IPS-18a (cell line): ENCODE data around the gene ANO2.
"Not testable (repeated sequence)": the region's sequence is repeated elsewhere in the genome, so short reads cannot be mapped to it uniquely, and the experiment has no call there.

Experiments
- H3K27ac ChIP-seq: one replicate; pipeline ENCODE4 v1.5.1; 2013; ENCODE audit warnings: low read length
- H3K27me3 ChIP-seq: one replicate; pipeline ENCODE4 v1.6.1; 2013; ENCODE audit warnings: mild to moderate bottlenecking, low read length; ENCODE audit not compliant: control insufficient read depth, insufficient read depth
- H3K36me3 ChIP-seq: one replicate; pipeline ENCODE4 v1.6.1; 2013; ENCODE audit warnings: low read depth, low read length; ENCODE audit not compliant: control insufficient read depth
- H3K4me1 ChIP-seq: one replicate; pipeline ENCODE4 v1.6.1; 2013; ENCODE audit warnings: low read depth, low read length; ENCODE audit not compliant: control insufficient read depth
- H3K4me3 ChIP-seq: one replicate; pipeline ENCODE4 v1.5.1; 2013; ENCODE audit warnings: low read length
- H3K9ac ChIP-seq: one replicate; pipeline ENCODE4 v1.6.1; 2013; ENCODE audit warnings: mild to moderate bottlenecking, low read length, moderate library complexity
- H3K9me3 ChIP-seq: one replicate; pipeline ENCODE4 v1.6.1; 2013; ENCODE audit warnings: low read depth, low read length; ENCODE audit not compliant: control insufficient read depth

ANO2 gene

DNA sequence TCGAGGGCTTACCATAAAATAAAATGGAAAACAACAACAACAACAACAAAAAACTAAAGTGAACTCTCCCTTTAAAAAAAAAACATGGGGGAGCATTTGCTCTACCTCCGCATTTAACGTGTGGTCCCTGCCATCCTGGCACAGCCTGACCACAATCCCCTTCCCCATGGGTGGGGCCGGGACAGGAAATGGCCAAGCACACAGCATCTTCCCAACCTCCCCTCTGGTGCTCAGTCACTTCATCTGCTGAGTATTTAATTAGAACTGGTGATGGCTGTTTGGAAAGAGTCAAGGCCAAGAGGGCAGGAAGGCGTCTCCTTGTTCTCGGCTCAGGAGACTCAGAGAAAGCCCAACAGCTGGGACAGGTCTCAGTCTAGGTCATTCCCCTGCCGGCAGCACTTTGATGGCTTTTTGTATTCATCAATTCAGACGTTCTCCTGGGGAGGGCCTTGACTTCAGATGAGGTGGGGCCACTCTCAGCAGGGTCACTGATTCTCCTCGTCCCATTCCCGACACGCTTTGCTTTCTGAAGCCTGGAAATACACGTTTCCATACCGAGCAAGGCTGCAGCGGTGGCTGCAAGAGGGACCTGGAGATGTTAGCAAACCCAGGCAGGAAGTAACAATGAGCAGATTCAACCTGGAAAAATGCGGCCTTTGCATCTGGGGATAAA lies 44.4 kb downstream of the ANO2 start:
- Histone ChIP-seq H3K4me3 (no peak overlapping the region), H3K9ac (no peak overlapping the region), H3K27me3 (no peaks in the 10 kb centered on the region), H3K36me3 (no peaks in the 10 kb centered on the region), H3K4me1 (peaks cover 3% of the 10 kb centered on the region), H3K9me3 (no peaks in the 10 kb centered on the region), H3K27ac (no peak overlapping the region)

- Histone ChIP-seq H3K36me3 (no peaks in the 10 kb centered on the region), H3K27ac (no peak overlapping the region), H3K9ac (no peak overlapping the region), H3K4me3 (no peak overlapping the region), H3K4me1 (peaks cover 3% of the 10 kb centered on the region), H3K9me3 (no peaks in the 10 kb centered on the region), H3K27me3 (no peaks in the 10 kb centered on the region)
Measured at GRCh38 chr12:5900076-5900475, 45.0 kb downstream of the ANO2 start.

GRCh38 chr12:5899675-5900074 lies 45.4 kb downstream of the ANO2 start:
- H3K9me3 ChIP-seq: no peaks in the 10 kb centered on the region
- no peaks in the 10 kb centered on the region for H3K27me3 ChIP-seq
- H3K36me3 ChIP-seq: no peaks in the 10 kb centered on the region
- H3K27ac ChIP-seq: no peak overlapping the region
- peaks cover under 1% of the 10 kb centered on the region for H3K4me1 ChIP-seq
- no peak overlapping the region for H3K4me3 ChIP-seq
- no peak overlapping the region for H3K9ac ChIP-seq

DNA sequence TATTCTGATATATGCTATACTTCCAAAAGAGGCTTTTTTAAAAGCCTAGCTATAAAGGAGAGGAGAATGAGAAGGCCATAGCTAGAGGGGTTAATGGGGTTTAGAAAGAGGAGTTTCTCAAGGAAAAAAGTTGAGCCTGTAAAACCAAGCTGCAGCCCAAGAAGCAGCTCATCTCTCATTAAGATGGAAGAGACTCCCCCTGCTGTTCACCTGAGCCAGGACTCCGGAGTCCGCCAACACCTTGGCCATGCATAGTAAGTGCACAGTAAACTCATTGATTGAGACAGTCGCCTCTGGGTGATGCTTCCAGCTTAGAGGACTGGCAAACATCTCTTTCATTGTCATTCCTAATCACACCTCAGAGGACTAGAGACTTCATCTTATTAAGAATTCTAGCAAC lies 46.2 kb downstream of the ANO2 start:
- Histone ChIP-seq H3K9me3 (no peaks in the 10 kb centered on the region), H3K9ac (no peak overlapping the region), H3K27me3 (no peaks in the 10 kb centered on the region), H3K36me3 (no peaks in the 10 kb centered on the region), H3K4me3 (no peak overlapping the region), H3K27ac (no peak overlapping the region), H3K4me1 (no peaks in the 10 kb centered on the region)

DNA sequence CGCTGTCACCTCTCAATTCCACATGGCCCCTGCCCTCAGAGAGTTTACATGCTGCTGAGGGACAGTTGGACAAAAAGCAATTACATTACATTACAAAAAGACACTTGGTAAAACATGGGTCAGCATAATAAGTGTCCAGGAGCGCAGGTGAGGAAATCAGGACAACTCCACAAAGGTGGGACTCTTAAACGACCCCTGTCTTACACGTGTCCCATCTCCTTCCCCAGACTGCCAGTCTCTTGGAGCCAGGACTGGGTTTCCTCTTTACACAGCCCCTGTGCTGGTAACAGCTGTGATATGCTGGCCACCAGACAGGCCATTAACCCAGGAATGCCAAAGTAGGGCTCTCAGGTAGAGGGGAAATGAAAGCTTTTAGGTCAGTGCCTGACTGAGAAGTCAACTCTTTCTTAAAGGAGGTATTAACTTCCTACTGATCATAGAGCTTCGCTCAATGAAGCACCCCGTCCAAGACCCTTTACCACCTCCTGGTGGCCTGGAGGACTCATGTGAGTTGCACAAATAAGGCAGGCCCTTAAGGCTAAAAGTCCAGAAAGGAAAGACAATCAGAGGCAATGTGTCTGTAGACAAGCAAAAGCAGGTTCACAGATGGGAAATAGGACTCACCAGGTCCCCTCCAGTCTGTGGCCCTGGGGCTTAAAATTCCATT lies 55.5 kb downstream of the ANO2 start:
- no peak overlapping the region for H3K9ac ChIP-seq
- no peak overlapping the region for H3K4me3 ChIP-seq
- H3K27me3 ChIP-seq: no peaks in the 10 kb centered on the region
- H3K36me3 ChIP-seq: no peaks in the 10 kb centered on the region
- H3K9me3 ChIP-seq: no peaks in the 10 kb centered on the region
- H3K27ac ChIP-seq: no peak overlapping the region
- no peaks in the 10 kb centered on the region for H3K4me1 ChIP-seq

DNA sequence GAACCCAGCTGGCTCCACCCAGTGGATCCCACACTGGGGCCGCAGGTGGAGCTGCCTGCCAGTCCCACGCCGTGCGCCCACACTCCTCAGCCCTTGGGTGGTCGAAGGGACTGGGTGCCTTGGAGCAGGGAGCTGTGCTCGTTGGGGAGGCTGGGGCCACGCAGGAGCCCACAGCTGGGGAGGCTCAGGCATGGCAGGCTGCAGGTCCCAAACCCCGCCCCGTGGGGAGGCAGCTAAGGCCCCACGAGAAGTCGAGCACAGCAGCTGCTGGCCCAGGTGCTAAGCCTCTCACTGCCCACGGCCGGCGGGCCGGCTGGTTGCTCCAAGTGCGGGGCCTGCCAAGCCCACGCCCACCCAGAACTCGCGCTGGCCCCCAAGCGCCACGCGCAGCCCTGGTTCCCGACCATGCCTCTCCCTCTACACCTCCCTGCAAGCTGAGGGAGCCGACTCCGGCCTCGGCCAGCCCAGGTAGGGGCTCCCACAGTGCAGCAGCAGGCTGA lies 56.2 kb downstream of the ANO2 start:
- Histone ChIP-seq H3K4me3 (no peak overlapping the region), H3K27ac (no peak overlapping the region), H3K9ac (no peak overlapping the region), H3K4me1 (no peaks in the 10 kb centered on the region), H3K27me3 (no peaks in the 10 kb centered on the region), H3K36me3 (no peaks in the 10 kb centered on the region), H3K9me3 (no peaks in the 10 kb centered on the region)

- not testable (repeated sequence) for H3K9me3 ChIP-seq
Measured at GRCh38 chr12:5887819-5888218, 57.2 kb downstream of the ANO2 start.

GRCh38 chr12:5884866-5885265 lies 60.2 kb downstream of the ANO2 start:
- no peak overlapping the region for H3K27ac ChIP-seq
- peaks cover 14% of the 10 kb centered on the region for H3K4me1 ChIP-seq
- no peak overlapping the region for H3K9ac ChIP-seq
- H3K27me3 ChIP-seq: no peaks in the 10 kb centered on the region
- H3K9me3 ChIP-seq: no peaks in the 10 kb centered on the region
- H3K36me3 ChIP-seq: no peaks in the 10 kb centered on the region
- no peak overlapping the region for H3K4me3 ChIP-seq

More at GRCh38 chr12:5887819-5888218, 57.2 kb downstream of the ANO2 start:
- not testable (repeated sequence) for H3K27ac ChIP-seq, H3K4me3 ChIP-seq, H3K36me3 ChIP-seq, H3K9ac ChIP-seq, H3K27me3 ChIP-seq, H3K4me1 ChIP-seq

- H3K36me3 ChIP-seq: no peaks in the 10 kb centered on the region
- peaks cover 14% of the 10 kb centered on the region for H3K4me1 ChIP-seq
- no peak overlapping the region for H3K27ac ChIP-seq
- no peak overlapping the region for H3K9ac ChIP-seq
- H3K9me3 ChIP-seq: no peaks in the 10 kb centered on the region
- no peaks in the 10 kb centered on the region for H3K27me3 ChIP-seq
- no peak overlapping the region for H3K4me3 ChIP-seq
Measured at GRCh38 chr12:5884285-5884684, 60.8 kb downstream of the ANO2 start.

DNA sequence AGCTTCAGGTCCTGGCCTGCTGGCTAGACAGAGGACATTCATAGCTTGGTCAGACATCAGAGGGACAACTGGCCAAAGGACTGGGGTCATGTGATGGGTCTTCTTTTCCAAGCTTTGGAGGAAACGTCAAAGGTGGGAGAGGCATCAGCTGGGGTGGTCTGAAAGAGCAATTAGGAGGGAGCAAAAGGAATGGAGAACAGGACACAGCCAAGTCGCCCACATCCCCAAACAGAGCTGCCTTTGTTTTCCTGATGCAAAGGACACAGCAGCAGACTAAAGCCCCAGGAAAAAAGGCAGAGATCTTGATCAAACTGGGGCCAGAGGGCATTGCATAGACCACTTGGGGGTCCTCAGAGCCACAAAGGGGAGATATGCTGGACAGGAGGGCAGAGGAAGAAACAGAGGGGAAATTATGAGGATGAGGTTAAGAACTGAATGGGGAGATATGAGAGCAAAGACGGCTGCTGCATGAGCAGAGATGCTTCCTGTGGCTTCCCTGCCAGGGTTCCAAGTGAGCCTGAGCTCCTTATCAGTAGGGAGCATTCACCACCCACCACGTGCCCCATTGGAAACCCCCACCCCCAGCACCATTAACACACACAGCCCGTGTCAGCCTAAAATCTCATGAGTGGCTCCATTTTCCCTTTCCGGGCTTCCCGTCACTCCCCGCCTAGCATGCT lies 62.4 kb downstream of the ANO2 start:
- H3K4me3 ChIP-seq: no peak overlapping the region
- peaks cover 14% of the 10 kb centered on the region for H3K4me1 ChIP-seq

GRCh38 chr12:5881666-5882065 lies 63.4 kb downstream of the ANO2 start:
- peaks cover 14% of the 10 kb centered on the region for H3K4me1 ChIP-seq

More for the DNA sequence above, 62.4 kb downstream of the ANO2 start:
- no peak overlapping the region for H3K27ac ChIP-seq
- no peaks in the 10 kb centered on the region for H3K9me3 ChIP-seq
- H3K27me3 ChIP-seq: no peaks in the 10 kb centered on the region
- H3K9ac ChIP-seq: no peak overlapping the region
- H3K36me3 ChIP-seq: no peaks in the 10 kb centered on the region

More at GRCh38 chr12:5881666-5882065, 63.4 kb downstream of the ANO2 start:
- no peaks in the 10 kb centered on the region for H3K9me3 ChIP-seq
- H3K4me3 ChIP-seq: no peak overlapping the region
- H3K27ac ChIP-seq: no peak overlapping the region
- H3K9ac ChIP-seq: no peak overlapping the region
- no peaks in the 10 kb centered on the region for H3K36me3 ChIP-seq
- no peaks in the 10 kb centered on the region for H3K27me3 ChIP-seq
